ENCODE measurements around the gene LRCH2.
"Not testable (repeated sequence)": the region's sequence is repeated elsewhere in the genome, so short reads cannot be mapped to it uniquely, and the experiment has no call there.

Gene LRCH2

DNA sequence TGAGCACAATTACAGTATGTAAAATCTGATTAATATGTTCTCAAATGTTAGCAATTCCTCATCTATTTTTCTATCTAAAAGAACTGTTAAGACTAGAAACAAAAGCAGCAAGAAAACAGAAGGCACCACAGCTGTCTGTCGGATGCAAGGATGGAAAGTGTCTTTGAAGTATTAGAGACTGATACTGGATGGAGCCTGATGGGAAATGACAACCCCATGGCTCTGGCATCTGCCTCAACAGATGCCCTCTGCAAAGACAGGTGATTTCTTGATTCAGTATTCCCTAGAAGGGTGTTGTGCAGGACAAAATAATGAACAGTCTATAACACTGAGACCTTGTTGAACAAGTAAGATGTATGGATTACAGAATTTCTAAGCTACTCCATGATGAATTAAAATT is 19.7 kb downstream of the LRCH2 start:
- DNase-seq (ENCODE audit: low read depth in 2 of 2), result no peak

DNA sequence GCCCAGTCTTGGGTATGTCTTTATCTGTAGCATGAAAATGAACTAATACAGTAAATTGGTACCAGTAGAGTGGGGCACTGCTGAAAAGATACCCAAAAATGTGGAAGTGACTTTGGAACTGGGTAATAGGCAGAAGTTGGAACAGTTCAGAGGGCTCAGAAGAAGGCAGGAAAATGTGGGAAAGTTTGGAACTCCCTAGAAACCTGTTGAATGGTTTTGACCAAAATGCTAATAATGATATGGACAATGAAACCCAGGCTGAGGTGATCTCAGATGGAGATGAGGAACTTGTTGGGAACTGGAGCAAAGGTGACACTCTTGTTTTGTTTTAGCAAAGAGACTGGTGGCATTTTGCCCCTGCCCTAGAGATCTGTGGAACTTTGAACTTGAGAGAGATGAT is 24.3 kb downstream of the LRCH2 start:
- not testable (repeated sequence) for DNase-seq (ENCODE audit: low read depth in 2 of 2)

GRCh38 chrX:115204040-115204439 is 29.9 kb downstream of the LRCH2 start:
- no peak for DNase-seq (ENCODE audit: low read depth in 2 of 2)

- no peak for DNase-seq (ENCODE audit: low read depth in 2 of 2)
Measured at GRCh38 chrX:115192244-115192700, 41.6 kb downstream of the LRCH2 start.

- DNase-seq (ENCODE audit: low read depth in 2 of 2), result no peak
Measured at GRCh38 chrX:115191490-115192243, 42.2 kb downstream of the LRCH2 start.

DNA sequence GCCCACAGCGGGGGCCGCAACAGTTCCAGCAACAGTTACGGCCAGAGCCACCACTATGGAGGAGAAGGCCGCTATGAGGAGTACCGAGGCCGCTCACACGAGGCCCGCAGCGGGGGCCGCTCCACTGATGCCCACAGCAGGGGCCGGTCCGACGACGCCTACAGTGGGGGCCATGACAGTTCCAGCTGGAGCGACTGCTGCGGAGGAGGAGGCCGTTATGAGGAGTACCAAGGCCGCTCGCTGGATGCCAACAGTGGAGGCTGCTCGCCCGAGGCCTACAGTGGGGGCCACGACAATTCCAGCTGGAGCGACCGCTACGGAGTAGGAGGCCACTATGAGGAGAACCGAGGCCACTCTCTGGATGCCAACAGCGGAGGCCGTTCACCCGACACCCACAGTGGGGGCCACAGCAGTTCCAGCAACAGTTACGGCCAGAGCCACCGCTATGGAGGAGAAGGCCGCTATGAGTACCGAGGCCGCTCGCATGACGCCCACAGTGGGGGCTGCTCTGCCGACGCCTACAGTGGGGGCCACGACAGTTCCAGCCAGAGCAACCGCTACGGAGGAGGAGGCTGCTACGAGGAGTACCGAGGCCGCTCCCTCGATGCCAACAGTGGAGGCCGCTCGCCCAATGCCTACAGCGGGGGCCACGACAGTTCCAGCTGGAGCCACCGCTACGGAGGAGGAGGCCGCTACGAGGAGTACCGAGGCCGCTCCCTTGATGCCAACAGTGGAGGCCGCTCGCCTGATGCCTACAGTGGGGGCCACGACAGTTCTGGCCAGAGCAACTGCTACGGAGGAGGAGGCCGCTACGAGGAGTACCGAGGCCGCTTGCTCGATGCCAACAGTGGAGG is 43.0 kb downstream of the LRCH2 start:
- DNase-seq (ENCODE audit: low read depth in 2 of 2), result no peak

DNA sequence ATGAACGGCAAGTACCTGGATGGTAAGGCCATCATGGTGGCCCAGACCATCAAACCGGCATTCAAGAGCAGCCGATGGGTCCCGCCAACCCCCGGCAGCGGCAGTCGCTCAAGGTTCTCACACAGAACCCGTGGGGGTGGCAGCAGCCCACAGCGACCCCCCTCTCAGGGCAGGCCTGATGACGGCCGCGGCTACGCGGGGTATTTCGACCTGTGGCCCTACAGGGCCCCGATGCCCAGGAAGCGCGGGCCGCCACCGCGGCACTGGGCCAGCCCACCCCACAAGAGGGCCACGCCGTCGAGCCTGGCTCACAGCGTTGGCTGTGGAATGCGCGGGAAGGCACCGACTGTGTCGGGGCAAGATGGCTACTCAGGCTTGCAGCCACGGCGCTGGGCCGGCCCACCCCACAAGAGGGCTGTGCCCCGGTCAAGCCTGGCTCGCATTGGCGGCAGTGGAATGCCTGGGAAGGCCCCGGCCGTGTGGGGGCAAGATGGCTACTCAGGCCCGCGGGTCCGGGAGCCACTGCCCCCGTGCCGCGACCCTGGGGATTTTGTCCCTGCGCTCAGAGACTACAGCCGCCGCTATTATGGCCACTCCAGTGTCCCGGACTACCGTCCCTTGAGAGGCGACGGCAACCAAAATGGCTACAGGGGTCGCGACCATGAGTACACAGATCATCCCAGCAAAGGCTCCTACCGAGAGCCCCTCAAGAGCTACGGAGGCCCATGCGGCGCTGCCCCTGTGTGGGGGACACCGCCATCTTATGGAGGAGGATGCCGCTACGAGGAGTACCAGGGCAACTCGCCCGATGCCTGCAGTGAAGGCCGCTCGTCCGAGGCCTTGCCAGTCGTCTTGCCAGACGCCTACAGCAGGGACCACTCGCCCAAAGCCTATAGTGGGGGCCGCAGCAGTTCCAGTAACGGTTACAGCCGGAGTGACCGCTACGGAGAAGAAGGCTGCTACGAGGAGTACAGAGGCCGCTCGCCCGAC is 44.0 kb downstream of the LRCH2 start:
- DNase-seq (ENCODE audit: low read depth in 2 of 2), result no peak

DNA sequence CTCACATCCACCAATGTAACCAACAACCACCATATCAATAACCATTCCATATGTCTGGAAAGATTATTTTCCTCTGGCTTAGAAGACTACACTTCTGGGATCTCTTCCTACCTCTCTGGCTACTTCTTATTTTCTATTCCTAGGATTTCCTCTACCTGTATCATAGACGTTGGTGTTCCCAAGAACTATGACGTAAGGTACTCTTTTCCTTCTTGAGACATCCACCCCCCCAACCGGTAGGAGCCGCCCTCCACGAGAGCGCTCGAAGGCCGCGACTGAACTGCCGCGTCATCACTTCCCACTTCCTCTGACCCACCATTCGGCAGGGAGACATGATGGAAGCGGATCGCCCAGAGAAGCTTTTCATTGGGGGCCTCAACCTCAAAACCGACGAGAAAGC is 44.8 kb downstream of the LRCH2 start, which contains the start of gene RBMXL3:
Gene RBMXL3, plus strand, starts transcription at position 301 of the 400 bp plus-strand sequence. Its CDS starts 32 bp downstream, at position 333.
- no peak for DNase-seq (ENCODE audit: low read depth in 2 of 2)

DNA sequence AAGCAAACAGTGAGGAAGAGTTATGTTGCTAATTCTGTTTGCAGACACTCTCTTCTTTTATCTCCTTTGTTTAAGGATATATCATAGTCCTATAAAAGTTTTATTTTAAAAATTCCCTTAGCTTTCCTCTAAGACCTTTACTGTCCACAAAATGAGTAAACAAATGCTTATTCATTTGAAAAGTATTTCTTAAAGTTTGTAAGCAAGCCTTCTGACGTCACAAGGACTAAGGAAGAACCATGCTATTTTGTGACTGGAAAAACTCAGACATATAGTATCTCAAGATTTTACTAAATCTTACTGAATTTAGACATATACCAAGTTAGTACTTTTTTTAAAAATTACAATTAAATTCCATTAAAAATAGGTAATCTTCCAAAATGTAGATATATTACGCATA is 49.9 kb downstream of the LRCH2 start:
- no peak for DNase-seq (ENCODE audit: low read depth in 2 of 2)

DNA sequence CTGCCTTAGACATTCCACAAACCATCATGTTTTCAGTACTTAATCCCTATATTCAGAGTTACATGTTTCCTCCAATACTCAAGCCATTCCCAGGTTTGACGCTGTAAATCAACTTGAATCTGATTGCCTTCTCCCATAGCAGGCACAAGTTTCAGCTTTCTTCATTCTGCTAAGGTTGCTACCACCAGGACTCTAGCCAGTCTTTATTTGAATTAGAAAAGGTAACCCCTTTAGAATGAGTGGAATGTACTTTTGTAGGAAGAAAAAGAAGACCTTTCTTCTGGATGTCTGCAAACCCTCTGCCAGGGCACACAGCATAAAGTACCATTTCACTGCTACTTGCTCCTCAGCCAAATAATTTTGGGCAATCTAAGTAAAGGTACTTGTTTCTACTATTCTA is 55.4 kb downstream of the LRCH2 start:
- no peak for DNase-seq (ENCODE audit: low read depth in 2 of 2)

GRCh38 chrX:115177932-115178331 is 56.0 kb downstream of the LRCH2 start:
- no peak for DNase-seq (ENCODE audit: low read depth in 2 of 2)

GRCh38 chrX:115174548-115174947 is 59.3 kb downstream of the LRCH2 start:
- no peak for DNase-seq (ENCODE audit: low read depth in 2 of 2)

DNA sequence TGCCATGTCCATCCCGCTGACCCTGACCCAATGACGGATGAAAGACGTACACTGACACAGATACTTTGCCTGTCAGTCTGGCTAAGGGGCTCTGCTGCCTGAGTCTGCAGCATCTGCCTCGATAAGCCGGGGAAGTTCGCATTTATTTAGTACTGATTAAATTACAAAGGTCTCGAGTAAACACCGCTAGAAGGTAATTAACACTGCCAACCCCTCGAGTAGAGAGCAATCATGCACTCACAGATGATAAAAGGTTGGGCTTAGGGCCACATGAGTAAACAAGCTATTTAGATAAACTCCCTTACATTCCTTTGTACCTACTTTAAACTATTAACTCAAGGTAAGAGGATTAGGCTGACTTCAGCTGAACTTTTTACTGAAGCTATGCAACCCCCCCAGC is 60.7 kb downstream of the LRCH2 start:
- no peak for DNase-seq (ENCODE audit: low read depth in 2 of 2)

GRCh38 chrX:115147220-115147619 is 86.7 kb downstream of the LRCH2 start:
- no peak for DNase-seq (ENCODE audit: low read depth in 2 of 2)

GRCh38 chrX:115142057-115142456 is 91.8 kb downstream of the LRCH2 start:
- no peak for DNase-seq (ENCODE audit: low read depth in 2 of 2)

GRCh38 chrX:115138040-115138439 is 95.9 kb downstream of the LRCH2 start:
- no peak for DNase-seq (ENCODE audit: low read depth in 2 of 2)

DNA sequence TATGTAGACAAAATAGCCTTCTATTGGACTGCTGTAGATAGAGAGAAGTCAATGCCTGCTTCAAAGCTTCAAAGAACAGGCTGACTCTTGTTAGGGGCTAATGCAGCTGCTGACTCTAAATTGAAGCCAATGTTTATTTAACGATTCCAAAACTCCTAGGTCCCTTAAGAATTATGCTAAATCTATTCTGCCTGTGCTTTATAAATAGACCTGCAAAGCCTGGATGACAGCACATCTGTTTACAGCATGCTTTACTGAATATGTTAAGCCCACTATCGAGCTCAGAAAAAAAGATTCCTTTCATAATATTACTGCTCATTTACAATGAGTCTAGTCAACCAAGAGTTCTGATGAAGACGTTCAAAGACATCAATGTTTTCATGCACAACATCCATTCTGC is 99.5 kb downstream of the LRCH2 start:
- DNase-seq (ENCODE audit: low read depth in 2 of 2), result no peak

DNA sequence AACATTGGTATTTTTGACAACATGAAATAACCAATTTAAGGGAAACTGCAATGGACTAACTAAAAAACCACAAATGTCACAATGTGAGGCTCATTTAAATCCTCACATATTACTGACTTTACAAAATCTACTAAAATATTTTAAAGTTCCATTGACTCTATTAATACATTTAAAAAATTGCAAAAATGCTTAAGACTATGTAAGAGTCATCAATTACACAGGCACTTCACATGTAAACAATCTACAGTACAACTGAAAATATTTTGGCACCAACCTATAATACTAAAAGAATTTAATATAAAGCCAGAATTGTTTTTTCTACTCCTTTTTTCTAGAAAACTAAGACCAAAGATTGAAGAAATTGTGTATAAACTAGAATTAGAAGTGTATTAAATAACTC is 121.5 kb downstream of the LRCH2 start:
- DNase-seq (ENCODE audit: low read depth in 2 of 2), result no peak

DNA sequence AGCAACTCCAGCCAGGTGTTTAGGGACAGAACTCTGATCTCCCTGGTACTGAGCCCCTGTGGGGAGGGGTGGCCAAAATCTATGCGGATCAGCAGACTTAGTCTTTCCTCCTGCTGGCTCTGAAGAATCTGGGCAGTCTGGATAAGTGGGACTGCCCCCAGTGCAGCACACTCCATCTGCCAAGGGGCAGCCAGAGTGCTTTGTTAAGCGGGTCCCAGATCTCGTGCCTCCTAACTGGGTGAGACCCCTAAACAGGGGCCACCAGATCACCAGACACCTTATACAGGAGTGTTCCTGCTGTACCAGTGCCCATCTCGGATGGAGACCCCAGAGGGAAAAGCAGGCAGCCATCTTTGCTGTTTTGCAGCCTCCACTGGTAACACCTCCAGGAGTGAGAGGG is 135.0 kb downstream of the LRCH2 start:
- DNase-seq (ENCODE audit: low read depth in 2 of 2), result no peak

GRCh38 chrX:115093191-115093590 is 140.7 kb downstream of the LRCH2 start:
- no peak for DNase-seq (ENCODE audit: low read depth in 2 of 2)

DNA sequence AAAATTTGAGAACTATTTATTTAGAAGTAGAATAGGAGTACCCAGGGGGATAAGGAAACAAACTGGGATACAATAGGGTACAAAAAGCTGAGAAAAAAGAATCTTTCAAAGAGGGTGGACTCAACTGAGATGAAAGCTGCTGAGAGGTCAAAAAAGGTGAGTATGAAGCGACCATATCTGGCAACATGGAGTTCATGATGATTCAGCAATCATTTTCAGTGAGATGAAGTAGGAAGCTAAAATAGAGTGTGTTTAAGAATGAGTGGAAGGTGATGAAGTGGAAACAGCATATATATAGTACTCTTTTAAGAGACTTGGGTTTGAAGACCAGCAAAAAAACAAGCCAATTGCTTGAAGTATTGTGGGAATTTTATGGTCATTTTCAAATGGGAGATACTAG is 144.5 kb downstream of the LRCH2 start:
- no peak for DNase-seq (ENCODE audit: low read depth in 2 of 2)

GRCh38 chrX:115068896-115069295 is 165.0 kb downstream of the LRCH2 start:
- no peak for DNase-seq (ENCODE audit: low read depth in 2 of 2)
